IMR-90 (cell line): ENCODE measurements around the gene HHLA2.

Experiments
- BHLHE40 ChIP-seq: fragments of 150-350 bp; IDR thresholded peaks from 2 replicates; pipeline ENCODE4 v1.6.1; 2016; ENCODE audit warnings: mild to moderate bottlenecking, low read depth, low read length
- CEBPB ChIP-seq: IDR thresholded peaks from 2 replicates; pipeline ENCODE4 v1.6.1; 2012; ENCODE audit warnings: low read depth, low read length, improper control_type of control experiment
- CHD1 ChIP-seq: IDR thresholded peaks from 2 replicates; pipeline ENCODE4 v1.6.1; 2012; ENCODE audit warnings: low read depth, low read length, improper control_type of control experiment
- ELK1 ChIP-seq: fragments of 150-350 bp; IDR thresholded peaks from 2 replicates; pipeline ENCODE4 v1.6.1; 2016; ENCODE audit warnings: low read depth, mild to moderate bottlenecking, low read length, moderate library complexity, borderline replicate concordance
- MAFK ChIP-seq: IDR thresholded peaks from 2 replicates; pipeline ENCODE4 v1.6.1; 2012; ENCODE audit warnings: low read depth, low read length, improper control_type of control experiment
- MAZ ChIP-seq: IDR thresholded peaks from 2 replicates; pipeline ENCODE4 v1.6.1; 2012; ENCODE audit warnings: low read depth, mild to moderate bottlenecking, low read length, improper control_type of control experiment, moderate library complexity, borderline replicate concordance
- MXI1 ChIP-seq: IDR thresholded peaks from 2 replicates; pipeline ENCODE4 v1.6.1; 2012; ENCODE audit warnings: low read depth, mild to moderate bottlenecking, low read length, moderate library complexity, borderline replicate concordance
- POLR2A ChIP-seq: IDR thresholded peaks from 2 replicates; pipeline ENCODE4 v1.6.1; 2012; ENCODE audit warnings: mild to moderate bottlenecking, low read depth, low read length
- RAD21 ChIP-seq: IDR thresholded peaks from 2 replicates; pipeline ENCODE4 v1.6.1; 2012; ENCODE audit warnings: low read length, improper control_type of control experiment
- RFX5 ChIP-seq: IDR thresholded peaks from 2 replicates; pipeline ENCODE4 v1.8.0; 2012; ENCODE audit warnings: low read depth, mild to moderate bottlenecking, low read length, moderate library complexity
- SMC3 ChIP-seq: fragments of 150-350 bp; IDR thresholded peaks from 2 replicates; pipeline ENCODE4 v1.6.1; 2016; ENCODE audit warnings: low read depth, mild to moderate bottlenecking, antibody characterized with exemption, low read length, moderate library complexity
- TF ChIP-seq, protein P1 (sequence below): conservative IDR thresholded peaks from 2 replicates; pipeline ENCODE4 v1.5.1; 2012; ENCODE audit warnings: mild to moderate bottlenecking, low read depth, low read length, improper control_type of control experiment
- TF ChIP-seq, protein P2 (sequence below): fragments of 150-350 bp; IDR thresholded peaks from 2 replicates; pipeline ENCODE4 v1.6.1; 2017; ENCODE audit warnings: mild to moderate bottlenecking, antibody characterized with exemption, low read length, low read depth

GRCh38 chr3:108334701-108335100 lies 38.4 kb downstream of the HHLA2 start:
- TF ChIP-seq, protein P1, sequence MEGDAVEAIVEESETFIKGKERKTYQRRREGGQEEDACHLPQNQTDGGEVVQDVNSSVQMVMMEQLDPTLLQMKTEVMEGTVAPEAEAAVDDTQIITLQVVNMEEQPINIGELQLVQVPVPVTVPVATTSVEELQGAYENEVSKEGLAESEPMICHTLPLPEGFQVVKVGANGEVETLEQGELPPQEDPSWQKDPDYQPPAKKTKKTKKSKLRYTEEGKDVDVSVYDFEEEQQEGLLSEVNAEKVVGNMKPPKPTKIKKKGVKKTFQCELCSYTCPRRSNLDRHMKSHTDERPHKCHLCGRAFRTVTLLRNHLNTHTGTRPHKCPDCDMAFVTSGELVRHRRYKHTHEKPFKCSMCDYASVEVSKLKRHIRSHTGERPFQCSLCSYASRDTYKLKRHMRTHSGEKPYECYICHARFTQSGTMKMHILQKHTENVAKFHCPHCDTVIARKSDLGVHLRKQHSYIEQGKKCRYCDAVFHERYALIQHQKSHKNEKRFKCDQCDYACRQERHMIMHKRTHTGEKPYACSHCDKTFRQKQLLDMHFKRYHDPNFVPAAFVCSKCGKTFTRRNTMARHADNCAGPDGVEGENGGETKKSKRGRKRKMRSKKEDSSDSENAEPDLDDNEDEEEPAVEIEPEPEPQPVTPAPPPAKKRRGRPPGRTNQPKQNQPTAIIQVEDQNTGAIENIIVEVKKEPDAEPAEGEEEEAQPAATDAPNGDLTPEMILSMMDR = no peak
- no peak for TF ChIP-seq CEBPB
- no peak for TF ChIP-seq POLR2A
- TF ChIP-seq MXI1 = no peak
- TF ChIP-seq MAFK = no peak
- TF ChIP-seq, protein P2, sequence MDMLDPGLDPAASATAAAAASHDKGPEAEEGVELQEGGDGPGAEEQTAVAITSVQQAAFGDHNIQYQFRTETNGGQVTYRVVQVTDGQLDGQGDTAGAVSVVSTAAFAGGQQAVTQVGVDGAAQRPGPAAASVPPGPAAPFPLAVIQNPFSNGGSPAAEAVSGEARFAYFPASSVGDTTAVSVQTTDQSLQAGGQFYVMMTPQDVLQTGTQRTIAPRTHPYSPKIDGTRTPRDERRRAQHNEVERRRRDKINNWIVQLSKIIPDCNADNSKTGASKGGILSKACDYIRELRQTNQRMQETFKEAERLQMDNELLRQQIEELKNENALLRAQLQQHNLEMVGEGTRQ = no peak
- no peak for TF ChIP-seq BHLHE40
- TF ChIP-seq RAD21 = no peak
- no peak for TF ChIP-seq SMC3
- TF ChIP-seq ELK1 = no peak
- no peak for TF ChIP-seq CHD1
- TF ChIP-seq MAZ = no peak
- no peak for TF ChIP-seq RFX5
